Stimulated activated CD4-positive, alpha-beta T cell treated with anti-CD3 and anti-CD28 coated beads, Interleukin-2, amount 100 ng/mL, for 24 hours (primary cell): ENCODE measurements around the gene ISOC2.
"Not testable (repeated sequence)": the region's sequence is repeated elsewhere in the genome, so short reads cannot be mapped to it uniquely, and the experiment has no call there.

Experiments used
- DNase-seq, 2 donors: peaks; one replicate each; pipeline ENCODE4 v3.0.0-alpha.2; 2020

ISOC2 gene, protein sequence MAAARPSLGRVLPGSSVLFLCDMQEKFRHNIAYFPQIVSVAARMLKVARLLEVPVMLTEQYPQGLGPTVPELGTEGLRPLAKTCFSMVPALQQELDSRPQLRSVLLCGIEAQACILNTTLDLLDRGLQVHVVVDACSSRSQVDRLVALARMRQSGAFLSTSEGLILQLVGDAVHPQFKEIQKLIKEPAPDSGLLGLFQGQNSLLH

DNA sequence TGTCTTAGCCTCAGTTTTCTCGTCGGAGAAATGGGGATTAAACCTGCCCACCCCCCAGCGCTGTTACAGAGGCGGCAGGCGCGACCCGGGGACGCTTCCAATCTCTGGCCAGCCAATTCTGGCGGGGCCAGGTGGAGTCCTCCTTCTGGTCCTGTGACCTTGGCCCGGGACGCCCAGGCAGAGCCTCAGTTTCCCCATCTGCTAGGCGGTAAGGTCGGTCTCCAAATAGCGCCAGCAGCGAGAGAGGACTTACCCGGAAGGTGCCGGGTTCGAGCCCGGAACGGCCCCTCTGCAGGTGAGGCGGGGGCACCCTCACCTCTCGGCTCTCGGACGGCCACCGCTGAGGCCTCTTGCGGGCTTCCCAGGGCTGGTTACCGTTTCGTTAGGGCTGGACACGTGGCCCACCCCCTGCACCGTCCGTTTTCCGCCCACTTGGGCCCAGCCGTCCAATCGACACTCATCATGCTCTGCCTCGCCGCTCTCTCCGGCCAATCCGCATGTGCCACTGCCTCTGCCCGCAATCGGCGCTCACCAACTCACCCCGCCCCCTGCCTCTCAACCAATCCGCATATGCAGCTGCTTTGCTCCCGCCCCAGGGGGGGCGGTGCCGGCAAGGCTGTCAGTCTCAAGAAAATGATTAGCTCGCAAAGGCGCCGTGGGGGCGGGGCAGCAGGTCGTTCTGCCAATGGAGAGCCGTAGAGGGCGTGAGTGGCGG lies at the start of gene ISOC2:
ISOC2 (minus strand) TSS at position 384 of the 715 bp plus-strand sequence. CDS start 5,156 bp downstream, outside the sequence.
- DNase-seq: peak; percentile 100

DNA sequence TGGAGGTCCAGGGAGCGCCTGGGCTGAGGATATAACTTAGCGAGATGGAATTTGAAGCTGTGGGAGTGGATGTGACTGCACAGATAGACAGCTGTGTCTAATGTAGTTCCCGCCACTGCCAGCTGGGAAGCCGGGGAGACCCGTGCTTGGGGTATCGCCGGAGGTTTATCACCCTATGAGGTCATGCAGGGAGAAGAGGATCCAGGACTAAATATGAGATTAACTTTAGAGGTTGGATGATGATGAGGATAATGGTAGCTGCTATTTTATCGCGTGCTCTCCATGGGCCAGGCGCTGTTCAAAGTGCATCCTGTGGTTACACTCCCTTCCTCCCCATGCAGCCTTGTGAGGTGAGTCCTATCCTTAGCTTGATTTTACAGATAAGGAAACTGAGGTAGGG lies 46.7 kb upstream of the ISOC2 start:
- DNase-seq: no peak

DNA sequence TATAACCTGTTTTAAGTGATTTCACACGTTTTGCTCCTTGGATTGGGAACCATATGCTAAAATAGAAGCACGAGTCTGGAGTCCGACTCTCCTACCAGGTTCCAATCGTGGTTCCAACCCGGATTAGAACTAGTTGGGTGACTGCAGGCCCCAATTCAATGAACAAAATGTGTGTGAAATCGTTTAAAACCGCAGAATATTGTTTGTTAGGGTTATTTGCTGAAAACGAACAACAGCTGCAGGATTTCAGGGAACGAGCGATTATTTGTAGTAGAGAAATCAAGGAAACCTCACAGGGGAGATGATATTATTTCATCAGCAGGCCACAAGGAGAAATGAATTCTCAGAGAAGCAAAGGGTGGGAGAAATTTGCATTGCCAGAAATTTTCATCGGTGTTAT lies 43.5 kb upstream of the ISOC2 start:
- DNase-seq: no peak

DNA sequence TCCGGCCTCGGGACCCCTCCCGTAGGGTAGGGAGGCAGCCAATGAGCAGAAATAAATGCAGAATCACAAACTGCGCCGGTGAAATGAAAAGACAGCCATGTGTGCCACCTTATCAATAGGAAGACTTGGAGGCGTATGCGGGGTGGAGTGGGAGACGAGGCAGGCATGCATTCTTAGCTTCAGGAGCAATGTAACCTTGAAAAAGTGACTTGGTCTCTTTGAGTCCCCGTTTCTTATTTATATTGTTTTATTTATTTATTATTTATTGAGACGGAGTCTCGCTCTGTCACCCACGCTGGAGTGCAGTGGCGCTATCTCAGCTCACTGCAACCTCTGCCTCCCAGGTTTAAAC lies 42.8 kb upstream of the ISOC2 start:
- no peak for DNase-seq

DNA sequence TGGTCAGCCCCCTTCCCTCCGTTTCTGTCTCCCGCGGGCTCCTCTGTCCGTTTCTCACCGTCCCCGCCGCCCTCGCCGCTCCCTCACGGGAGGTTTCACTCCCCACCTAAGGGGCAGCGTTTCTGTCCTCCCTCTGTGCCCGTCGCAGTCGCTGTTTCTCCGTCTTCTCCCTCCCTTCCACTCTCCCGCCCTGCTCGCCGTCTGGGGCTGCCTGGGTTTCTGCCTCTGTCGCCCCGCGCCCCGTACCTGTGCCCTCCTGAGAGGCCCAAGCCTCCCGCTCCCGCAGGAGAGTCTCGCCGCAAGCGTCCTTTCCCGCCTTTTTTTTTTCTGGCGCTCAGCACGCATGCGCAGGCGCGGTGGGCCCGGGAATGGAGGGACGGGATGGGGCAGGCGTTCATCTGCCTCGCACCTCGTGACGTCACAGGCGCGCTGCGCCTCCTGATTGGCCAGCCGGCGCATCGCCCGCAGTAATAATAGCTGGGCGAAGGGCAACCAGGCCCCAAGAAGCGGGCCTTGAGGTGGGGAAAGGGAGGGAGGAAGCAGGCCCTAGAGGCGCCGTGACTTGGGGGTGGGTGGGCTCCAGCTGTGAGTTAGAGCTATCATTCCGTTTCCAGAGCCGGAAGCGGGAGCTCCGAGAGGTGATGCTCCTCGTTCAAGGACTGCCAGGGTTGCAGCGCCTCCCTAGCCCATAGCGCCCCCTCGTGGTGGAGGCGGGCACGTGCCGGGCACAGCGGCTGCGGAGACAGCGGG lies 42.2 kb upstream of the ISOC2 start:
- peak; percentile 95 to 98 for DNase-seq

DNA sequence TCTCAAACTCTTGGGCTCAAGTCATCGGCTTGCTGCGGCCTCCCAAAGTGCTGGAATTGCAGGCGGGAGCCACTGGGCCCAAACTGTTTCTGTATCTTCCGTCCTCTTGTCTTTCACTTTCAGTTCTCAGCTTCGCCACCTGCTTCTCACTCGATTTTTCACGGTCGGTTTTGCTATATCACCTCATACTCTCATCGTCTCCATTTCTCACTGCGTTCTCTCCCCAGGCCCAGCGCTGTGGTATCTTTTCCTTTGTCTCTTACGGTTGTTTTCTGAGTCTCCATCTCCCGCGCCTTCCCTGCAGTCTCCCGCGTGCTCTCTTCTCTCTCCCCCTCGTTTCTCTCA lies 41.7 kb upstream of the ISOC2 start:
- no peak for DNase-seq

DNA sequence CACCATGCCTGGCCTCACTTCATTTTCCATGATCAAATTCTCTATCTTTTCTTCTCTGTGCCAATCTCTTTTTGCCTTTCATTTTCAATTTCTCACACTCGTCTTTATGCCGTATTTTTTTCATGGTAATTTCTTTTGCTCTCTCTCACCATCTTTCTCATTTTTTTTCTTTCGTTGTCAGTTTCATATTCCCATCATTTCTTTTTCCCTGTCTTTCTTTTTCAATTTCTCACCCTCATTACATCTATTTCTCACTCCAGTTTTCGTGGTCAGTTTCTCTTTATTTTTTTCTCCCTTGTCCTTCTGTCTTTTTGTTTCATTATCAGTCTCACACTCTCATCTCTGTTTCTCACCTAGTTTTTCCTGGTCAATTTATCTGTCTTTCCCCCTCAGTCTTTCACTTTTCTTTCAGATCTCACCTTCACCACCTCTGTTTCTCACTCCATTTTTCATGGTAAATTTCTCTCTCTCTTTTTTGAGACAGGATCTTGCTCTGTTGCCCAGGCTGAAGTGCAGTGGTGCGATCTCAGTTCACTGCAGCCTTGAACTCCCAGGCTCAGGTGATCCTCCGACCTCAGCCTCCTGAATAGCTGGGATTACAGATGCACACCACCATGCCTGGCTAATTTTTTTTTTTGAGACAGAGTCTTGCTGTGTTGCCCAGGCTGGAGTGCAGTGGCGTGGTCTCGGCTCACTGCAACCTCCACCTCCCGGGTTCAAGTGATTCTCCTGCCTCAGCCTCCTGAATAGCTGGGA lies 40.9 kb upstream of the ISOC2 start:
- DNase-seq: no peak

DNA sequence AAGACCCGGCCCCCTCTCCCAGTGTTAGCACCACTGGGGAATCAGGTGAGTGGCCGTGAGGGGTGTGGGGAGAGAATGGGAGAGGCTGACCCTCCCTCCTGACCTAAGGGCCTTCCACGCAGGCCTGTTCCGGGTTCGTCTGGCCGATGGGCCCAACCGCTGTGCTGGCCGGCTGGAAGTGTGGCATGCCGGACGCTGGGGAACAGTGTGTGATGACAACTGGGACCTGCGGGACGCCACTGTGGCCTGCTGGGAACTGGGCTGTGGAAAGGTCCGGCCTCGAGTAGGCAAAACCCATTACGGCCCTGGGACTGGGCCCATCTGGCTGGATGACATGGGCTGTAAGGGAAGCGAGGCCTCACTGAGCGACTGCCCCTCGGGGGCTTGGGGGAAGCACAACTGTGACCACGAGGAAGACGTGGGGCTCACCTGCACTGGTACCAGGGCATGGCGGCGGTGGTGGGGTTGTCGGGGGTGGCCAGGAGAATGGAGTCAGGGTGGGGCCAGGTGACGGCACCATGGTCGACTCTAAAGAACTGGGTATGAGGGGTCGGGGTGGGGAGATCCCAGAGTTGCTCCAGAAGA lies 39.0 kb upstream of the ISOC2 start:
- no peak for DNase-seq

DNA sequence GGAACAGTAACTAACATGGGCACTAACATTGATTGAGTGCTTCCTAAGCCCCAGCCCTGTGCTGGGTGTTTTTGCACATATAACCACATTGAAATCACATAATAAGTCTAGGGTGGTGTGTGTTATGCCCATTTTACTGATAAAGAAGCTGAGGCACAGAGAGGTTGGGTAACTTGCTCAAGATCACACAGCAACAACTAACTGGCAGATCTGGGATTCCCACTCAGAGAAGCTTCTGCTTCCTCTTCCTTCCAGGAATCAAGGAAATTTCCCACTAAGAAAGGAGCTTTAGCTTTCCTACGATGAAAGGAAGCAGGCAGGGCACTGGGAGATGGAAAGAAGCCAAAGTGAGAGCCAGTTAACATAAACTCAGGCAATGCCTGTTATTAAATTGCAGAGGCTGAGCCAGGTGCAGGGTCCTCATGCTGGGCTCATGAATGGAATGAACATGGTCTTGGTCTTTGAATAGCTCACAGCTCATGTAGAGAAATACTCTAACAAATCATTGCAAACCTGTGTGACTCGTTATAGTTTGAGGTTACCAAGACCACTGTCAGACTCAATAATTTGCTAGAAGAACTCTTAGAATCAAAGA lies 36.9 kb upstream of the ISOC2 start:
- DNase-seq: no peak

DNA sequence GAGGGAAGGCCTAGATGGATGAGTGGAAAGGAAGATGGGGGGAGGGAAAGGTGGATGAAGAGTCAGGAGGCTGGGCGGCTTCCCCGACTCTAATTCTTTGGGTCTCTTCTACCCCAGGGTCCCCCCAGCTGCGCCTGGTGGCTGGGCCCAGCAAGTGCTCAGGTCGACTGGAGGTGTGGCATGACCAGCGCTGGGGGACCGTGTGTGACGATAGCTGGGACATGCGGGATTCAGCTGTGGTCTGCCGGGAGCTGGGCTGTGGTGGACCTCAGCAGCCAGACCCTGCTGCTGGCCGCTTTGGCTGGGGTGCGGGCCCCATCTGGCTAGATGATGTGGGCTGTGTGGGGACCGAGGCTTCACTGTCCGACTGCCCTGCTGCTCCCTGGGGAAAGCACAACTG lies 36.3 kb upstream of the ISOC2 start:
- no peak for DNase-seq

DNA sequence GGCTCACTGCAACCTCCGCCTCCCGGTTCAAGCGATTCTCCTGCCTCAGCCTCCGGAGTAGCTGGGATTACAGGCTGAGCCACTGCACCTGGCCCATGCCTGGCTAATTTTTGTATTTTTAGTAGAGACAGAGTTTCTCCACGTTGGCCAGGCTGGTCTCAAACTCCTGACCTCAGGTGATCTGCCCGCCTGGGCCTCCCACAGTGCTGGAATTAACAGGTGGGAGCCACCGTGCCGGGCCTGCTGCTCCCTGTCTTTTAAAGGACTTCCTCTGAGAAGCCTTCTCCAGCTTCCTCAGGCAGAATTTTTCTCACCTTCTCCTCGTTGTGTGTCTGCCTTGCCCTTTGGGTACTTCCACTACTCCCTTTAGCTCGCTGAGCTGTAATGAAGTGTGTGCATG lies 35.4 kb upstream of the ISOC2 start:
- DNase-seq: not testable (repeated sequence)

DNA sequence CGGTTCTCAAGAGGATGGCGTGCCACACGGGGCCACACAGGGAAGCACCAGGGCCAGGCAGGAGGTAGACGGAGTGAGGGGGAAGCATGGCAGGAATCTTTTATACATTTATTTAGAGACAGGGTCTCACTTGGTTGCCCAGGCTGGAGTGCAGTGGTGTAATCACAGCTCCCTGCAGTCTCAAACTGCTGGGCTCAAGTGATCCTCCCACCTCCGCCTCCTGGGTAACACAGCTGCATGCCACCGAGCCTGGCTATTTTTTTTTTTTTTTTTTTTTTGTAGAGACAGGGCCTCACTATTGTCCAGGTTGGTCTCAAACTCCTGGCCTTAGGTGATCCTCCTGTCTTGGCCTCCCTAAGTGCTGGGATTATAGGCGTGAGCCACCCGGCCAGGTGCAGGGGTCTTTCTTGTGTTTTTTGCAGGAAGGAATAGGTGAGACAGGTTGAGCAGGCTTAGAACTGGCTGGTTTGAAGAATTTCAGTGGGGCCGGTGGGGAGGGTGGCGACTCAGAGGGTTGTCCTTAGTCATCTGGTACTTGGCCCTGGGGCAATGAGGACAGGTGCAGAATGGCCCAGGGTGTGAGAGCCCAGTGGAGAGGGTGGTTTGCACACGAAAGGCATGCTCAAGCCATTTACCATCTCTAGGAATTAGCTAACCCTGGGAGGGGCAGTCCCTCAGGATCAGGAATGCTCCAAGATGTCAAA lies 34.4 kb upstream of the ISOC2 start:
- DNase-seq: no peak

DNA sequence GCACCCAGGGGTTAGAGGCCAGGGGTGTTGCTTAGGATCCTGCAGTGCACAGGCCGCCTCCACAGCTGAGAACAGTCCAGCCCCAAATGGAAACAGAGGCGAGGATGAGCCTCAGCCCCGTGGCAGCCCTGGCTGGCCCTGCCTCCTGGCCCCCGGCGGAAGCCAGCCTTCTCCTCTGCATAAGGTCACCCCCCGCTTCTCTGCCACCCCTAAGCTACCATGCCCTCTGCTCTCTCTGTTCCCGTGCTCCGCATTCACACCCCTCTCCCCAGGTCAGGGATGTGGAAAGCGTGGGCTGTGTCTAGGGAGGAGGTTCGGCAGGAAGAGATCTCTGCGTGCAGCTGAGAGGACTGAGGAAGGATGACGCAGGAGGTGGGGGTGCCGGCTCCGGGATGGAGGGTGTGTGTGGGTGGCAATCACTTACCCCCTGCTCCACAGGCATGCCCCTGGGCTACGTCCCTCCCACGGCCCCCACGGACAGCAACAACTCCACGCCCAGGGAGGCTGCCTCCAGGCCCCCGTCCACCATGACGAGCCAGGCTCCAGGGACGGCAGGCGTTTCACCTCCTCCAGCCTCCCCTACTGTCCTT lies 32.8 kb upstream of the ISOC2 start:
- DNase-seq: no peak

DNA sequence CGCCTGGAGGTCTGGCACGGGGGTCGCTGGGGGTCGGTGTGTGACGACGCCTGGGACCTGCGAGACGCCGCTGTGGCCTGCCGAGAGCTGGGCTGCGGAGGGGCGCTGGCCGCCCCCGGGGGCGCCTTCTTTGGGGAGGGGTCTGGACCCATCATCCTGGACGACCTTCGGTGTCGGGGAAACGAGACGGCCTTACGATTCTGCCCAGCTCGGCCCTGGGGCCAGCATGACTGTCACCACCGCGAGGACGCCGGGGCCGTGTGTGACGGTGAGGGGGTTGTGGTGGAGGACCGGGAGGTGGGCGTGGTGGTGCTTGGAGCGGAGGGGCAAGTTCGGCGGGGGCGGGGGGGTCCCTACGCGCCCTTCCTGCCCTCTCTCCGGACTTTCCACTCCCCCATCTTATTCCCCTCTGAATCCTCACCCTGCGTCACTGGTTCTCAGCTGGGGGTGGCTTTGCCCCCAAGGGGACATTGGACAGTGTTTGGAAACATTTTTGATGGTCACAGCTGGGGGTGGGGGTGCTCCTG lies 32.3 kb upstream of the ISOC2 start:
- DNase-seq: no peak

DNA sequence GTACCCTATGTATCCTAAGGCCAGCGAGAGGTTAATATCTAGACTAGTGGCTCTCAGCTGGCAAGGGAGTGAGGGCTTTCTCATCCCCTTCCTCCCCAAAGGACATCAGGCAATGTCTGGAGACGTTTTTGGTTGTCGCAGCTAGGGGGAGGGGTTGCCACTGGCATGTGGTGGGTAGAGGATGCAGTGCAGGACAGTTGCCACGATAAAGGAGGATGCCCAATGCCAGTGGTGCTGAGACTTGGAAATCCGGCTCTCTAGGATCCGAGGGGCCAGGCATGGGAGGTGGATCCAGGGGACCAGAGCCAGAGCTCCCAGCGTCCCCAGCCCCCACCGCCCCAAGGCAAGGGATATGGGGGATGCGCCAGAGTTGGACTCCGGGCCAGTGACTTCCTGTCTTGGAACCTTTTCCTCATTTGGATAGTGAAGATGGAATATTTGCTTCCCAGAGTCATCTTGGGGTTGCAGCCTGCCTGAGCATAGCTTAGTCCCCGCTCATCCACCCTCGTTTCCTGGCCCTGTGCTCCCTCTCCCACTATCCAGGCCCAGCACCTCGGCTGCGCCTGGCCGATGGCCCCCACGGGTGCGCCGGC lies 31.7 kb upstream of the ISOC2 start:
- DNase-seq: no peak

DNA sequence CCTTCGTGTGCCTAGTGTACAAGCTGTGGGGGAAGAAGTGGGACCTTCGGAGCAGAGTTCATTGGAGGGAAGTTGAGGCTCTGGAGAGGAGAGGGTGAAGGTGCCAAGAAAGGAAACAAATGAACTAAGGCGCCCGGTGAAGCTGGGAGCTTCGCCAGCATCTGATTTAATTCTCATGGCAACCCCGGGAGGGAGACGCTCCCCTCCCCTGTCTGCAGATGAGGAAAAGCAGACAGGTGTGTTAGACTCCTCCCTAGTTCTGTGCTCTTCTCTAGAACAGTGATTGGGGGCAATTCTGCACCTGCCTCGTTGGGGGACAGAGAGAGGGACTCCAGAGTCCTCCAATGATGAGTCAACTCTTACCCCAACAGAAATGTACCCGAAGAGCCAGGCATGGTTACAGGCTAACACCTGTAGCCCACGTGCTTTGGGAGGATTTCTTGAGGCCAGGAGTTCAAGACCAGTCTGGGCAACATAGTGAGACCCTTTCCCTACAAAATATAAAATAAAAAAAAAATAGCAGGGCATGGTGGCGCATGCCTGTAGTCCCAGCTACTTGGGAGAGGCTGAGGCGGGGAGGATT lies 31.0 kb upstream of the ISOC2 start:
- no peak for DNase-seq

DNA sequence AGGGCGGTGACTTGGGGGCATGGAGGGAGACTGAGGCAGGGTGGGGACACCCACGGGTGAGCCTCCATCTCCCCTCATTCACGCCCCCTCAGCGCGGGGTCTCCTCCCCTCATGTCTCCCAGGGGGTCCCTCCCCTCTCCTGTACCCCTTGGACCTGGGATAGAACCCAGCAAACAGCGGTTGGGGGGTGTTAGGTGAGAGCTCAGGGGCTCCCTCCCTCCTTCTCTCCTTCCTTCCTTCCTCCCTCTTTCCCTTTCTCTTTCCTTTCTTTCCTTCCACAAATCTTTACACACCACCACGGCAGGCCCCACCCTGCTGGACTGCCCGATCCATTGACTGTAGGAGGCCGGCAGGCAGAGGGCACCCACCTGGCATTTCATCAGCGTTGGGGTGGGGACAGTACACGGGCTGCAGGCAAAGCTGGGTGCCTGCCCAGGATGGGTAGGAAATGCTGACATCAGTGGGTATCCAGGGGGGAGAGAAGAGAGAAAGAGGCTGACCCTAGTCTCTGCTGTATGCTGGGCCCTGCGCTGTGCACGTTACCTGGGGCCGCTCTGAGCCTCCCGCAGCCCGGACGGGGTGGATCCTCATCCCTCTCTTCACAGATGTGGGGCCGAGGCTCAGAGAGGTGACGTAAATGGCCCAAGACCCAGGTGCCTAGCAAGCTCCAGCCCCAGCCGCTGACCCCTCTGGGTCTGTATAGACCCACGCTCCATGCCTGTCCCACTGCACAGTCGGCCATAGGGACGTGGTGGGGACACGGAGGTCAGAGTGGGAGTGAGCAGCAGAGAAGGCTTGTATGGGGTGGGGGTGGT lies 30.3 kb upstream of the ISOC2 start:
- no peak for DNase-seq

DNA sequence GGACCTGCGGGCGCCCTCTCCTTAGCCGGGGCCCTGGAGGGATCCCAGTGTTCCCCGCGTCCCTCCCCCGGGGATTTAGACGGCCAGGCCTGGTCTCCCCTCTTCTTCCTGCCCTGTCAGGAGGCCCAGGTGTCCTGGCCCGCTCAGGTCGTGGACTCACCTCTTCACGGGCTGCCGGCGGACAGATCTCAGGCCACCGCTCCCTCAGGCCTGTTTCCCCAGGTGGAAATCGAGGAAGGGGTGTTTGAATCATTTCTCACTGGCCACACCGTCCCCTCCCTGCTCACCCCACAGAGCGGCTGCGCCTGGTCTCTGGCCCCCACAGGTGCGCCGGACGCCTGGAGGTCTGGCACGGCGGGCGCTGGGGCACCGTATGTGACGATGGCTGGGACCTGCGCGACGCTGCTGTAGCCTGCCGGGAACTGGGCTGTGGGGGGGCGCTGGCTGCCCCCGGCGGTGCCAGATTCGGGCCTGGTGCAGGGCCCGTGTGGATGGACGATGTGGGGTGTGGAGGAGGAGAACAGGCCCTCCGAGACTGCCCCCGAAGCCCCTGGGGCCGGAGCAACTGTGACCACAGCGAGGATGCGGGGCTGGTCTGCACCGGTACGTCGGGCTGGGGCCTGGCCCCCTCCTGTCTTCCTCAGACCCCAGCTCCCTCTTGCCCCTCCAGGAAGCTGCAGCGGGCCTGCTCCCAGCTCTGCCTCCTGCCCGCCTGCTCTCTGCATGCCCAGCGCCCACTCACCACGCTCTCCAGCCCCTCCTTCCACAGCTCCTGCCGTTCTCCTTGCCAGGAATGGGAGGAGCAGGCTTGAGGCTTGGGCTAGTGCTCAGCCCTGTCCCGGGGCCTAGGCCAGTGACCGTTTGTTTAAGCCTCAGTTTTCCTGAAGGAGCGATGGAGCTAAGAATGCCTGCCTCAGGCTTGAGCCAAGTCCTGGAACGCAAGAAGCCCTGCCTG lies 29.3 kb upstream of the ISOC2 start:
- no peak for DNase-seq
